ENCODE measurements around the gene ABCB7.

GRCh38 chrX:75061701-75062100, 94.4 kb downstream of the ABCB7 start:
- TF ChIP-seq CTCF (IDR thresholded peaks at IDR 0.05; ENCODE audit: low read depth, low read length, missing input control), result no peak
- no peak for TF ChIP-seq TAF1 (conservative IDR thresholded peaks at IDR 0.05)
- no peak for TF ChIP-seq JUND (IDR thresholded peaks at IDR 0.05)
- TF ChIP-seq SP1 (IDR thresholded peaks at IDR 0.05), result no peak
- TF ChIP-seq HNF4G (IDR thresholded peaks at IDR 0.05), result no peak
- TF ChIP-seq MAX (IDR thresholded peaks at IDR 0.05), result no peak
- TF ChIP-seq, protein P1, sequence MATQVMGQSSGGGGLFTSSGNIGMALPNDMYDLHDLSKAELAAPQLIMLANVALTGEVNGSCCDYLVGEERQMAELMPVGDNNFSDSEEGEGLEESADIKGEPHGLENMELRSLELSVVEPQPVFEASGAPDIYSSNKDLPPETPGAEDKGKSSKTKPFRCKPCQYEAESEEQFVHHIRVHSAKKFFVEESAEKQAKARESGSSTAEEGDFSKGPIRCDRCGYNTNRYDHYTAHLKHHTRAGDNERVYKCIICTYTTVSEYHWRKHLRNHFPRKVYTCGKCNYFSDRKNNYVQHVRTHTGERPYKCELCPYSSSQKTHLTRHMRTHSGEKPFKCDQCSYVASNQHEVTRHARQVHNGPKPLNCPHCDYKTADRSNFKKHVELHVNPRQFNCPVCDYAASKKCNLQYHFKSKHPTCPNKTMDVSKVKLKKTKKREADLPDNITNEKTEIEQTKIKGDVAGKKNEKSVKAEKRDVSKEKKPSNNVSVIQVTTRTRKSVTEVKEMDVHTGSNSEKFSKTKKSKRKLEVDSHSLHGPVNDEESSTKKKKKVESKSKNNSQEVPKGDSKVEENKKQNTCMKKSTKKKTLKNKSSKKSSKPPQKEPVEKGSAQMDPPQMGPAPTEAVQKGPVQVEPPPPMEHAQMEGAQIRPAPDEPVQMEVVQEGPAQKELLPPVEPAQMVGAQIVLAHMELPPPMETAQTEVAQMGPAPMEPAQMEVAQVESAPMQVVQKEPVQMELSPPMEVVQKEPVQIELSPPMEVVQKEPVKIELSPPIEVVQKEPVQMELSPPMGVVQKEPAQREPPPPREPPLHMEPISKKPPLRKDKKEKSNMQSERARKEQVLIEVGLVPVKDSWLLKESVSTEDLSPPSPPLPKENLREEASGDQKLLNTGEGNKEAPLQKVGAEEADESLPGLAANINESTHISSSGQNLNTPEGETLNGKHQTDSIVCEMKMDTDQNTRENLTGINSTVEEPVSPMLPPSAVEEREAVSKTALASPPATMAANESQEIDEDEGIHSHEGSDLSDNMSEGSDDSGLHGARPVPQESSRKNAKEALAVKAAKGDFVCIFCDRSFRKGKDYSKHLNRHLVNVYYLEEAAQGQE (IDR thresholded peaks at IDR 0.05), result no peak
- no peak for TF ChIP-seq EGR1 (IDR thresholded peaks at IDR 0.05; ENCODE audit: low read depth in 2 of 2)
- no peak for TF ChIP-seq FOXA1 (IDR thresholded peaks at IDR 0.05)
- no peak for TF ChIP-seq RAD21 (IDR thresholded peaks at IDR 0.05)
- TF ChIP-seq YY1 (IDR thresholded peaks at IDR 0.05), result no peak
- TF ChIP-seq, protein P2, sequence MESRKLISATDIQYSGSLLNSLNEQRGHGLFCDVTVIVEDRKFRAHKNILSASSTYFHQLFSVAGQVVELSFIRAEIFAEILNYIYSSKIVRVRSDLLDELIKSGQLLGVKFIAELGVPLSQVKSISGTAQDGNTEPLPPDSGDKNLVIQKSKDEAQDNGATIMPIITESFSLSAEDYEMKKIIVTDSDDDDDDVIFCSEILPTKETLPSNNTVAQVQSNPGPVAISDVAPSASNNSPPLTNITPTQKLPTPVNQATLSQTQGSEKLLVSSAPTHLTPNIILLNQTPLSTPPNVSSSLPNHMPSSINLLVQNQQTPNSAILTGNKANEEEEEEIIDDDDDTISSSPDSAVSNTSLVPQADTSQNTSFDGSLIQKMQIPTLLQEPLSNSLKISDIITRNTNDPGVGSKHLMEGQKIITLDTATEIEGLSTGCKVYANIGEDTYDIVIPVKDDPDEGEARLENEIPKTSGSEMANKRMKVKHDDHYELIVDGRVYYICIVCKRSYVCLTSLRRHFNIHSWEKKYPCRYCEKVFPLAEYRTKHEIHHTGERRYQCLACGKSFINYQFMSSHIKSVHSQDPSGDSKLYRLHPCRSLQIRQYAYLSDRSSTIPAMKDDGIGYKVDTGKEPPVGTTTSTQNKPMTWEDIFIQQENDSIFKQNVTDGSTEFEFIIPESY (IDR thresholded peaks at IDR 0.05), result no peak
- TF ChIP-seq HNF4A (conservative IDR thresholded peaks at IDR 0.05), result no peak

Measured in liver (tissue), 3 donors.